ENCODE data around the gene MAP3K9. TPM values are rescaled to one million over a fixed set of nuclear protein-coding genes. Genes with fewer than 3 reads are reported as not detected.

Gene MAP3K9
- total and polyA plus RNA-seq, 2 of the 8 experiments (the other 6 are each of a cell fraction or from before 2014, with no cell fraction given) = 9.8 to 24.7 TPM

DNA sequence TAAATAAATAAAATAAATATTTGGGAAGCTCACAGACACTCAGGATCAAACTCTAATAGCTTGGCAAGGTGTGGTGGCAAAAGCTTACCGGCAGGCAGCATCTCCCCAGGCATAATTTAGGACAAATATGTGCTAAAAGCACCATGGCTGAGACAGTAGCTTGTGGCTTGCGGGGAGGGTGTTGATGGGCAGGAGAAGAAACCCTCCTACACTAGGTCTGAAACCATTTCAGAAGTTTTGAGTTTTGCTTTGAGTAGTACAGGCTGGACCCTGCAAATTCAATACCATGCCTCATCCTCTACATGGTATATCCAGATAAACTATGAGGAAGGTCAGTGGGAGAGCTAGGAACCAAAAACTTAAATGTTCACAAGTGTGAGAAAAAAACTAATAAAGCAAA is 33.1 kb downstream of the MAP3K9 start:
- ChIA-PET CTCF (ENCODE audit: partially characterized antibody) (interaction anchor here (0.5 to 1.3 kb wide), 5 partner anchors 9 to 462 kb away, joined by 3 read pairs; no protein-coding TSS in a partner anchor), POLR2A (ENCODE audit: partially characterized antibody) (interaction anchor here (1.1 to 1.7 kb wide), 2 partner anchors 8 to 133 kb away, joined by 3 to 4 read pairs; no protein-coding TSS in a partner anchor)
- no peaks in the 10 kb centered on the region for H3K9me3 ChIP-seq (ENCODE audit: insufficient read depth in 2 of 2, low read depth in 1 of 2, low read length in 1 of 2)
- FAIRE-seq = no peak
- no peaks in the 10 kb centered on the region for H3K27me3 ChIP-seq (replicated peaks in 1 of 4; ENCODE audit: control insufficient read depth in 3 of 4, extremely low read depth in 1 of 4, insufficient read depth in 3 of 4, low read length in 3 of 4)
- H3K18ac ChIP-seq (ENCODE audit: extremely low read depth, low read length) = no peak overlapping the region
- no peak overlapping the region for H2BK12ac ChIP-seq (ENCODE audit: low read depth, low read length)
- no peak overlapping the region for H3K4me3 ChIP-seq (ENCODE audit: extremely low read depth in 1 of 4, insufficient read depth in 2 of 4, low read depth in 3 of 4, low read length in 4 of 4)
- no peak overlapping the region for H2BK15ac ChIP-seq (ENCODE audit: low read length)
- no peak for DNase-seq (ENCODE audit: low read depth in 1 of 2, low spot score in 2 of 2)
- no peak overlapping the region for H3K56ac ChIP-seq (replicated peaks; ENCODE audit: insufficient read length, low read depth, low read length)
- peaks cover 23% of the 10 kb centered on the region for H3K79me1 ChIP-seq (ENCODE audit: low read depth, low read length)
- no peak overlapping the region for H3K27ac ChIP-seq (ENCODE audit: low read depth, low read length)
- H4K20me1 ChIP-seq (replicated peaks in 1 of 2; ENCODE audit: control insufficient read depth in 1 of 2, insufficient read depth in 2 of 2, low read length in 2 of 2) = peaks cover 3 to 9% of the 10 kb centered on the region in 2 experiments
- WGBS, 2 experiments (ENCODE audit: extremely low coverage in 1 of 2, insufficient coverage in 1 of 2, insufficient read length in 1 of 2, insufficient replicate concordance in 2 of 2, low coverage in 1 of 2, low lambda C conversion rate in 2 of 2, missing lambda C conversion rate in 1 of 2) = 96% methylated on average over 2 of the region's 2 CpGs; no CpG with 5 or more reads in 1 of the 2 experiments
- H2AFZ ChIP-seq (ENCODE audit: low read length) = no peak overlapping the region
- no peak overlapping the region for H2BK120ac ChIP-seq (replicated peaks; ENCODE audit: low read depth, low read length)
- no peak overlapping the region for H2BK5ac ChIP-seq (ENCODE audit: low read depth, low read length)
- H3K23ac ChIP-seq (ENCODE audit: insufficient read length) = no peak overlapping the region
- H3K14ac ChIP-seq (ENCODE audit: insufficient read length) = no peak overlapping the region
- no peaks in the 10 kb centered on the region for H3K36me3 ChIP-seq (ENCODE audit: control insufficient read depth in 2 of 4, insufficient read depth in 4 of 4, low read length in 3 of 4)
- H3K79me2 ChIP-seq (ENCODE audit: control insufficient read depth in 1 of 2, insufficient read depth in 2 of 2, low read length in 2 of 2) = peaks cover 4 to 65% of the 10 kb centered on the region in 2 experiments
- H3K4me2 ChIP-seq (ENCODE audit: insufficient read depth in 1 of 2, low read depth in 2 of 2, low read length in 2 of 2) = no peak overlapping the region
- no peak overlapping the region for H2BK20ac ChIP-seq (ENCODE audit: low read length)
- H3K23me2 ChIP-seq (ENCODE audit: low read depth, low read length) = no peaks in the 10 kb centered on the region
- H4K5ac ChIP-seq (ENCODE audit: insufficient read length, low read depth, low read length) = no peak overlapping the region
- H2AK5ac ChIP-seq (ENCODE audit: low read depth, low read length) = no peak overlapping the region
- no peak overlapping the region for H3K4ac ChIP-seq (replicated peaks; ENCODE audit: insufficient read length, low read depth, low read length)
- no peak overlapping the region for H4K8ac ChIP-seq (ENCODE audit: extremely low read depth, insufficient read depth, low read length)
- H3K9ac ChIP-seq (replicated peaks in 1 of 4; ENCODE audit: extremely low read depth in 1 of 4, low read depth in 3 of 4, low read length in 3 of 4) = no peak overlapping the region
- H3K4me1 ChIP-seq (replicated peaks in 1 of 4; ENCODE audit: control insufficient read depth in 3 of 4, insufficient read depth in 4 of 4, low read length in 3 of 4) = peaks cover 5 to 10% (median 8%) of the 10 kb centered on the region in 4 experiments
- no peak overlapping the region for H4K91ac ChIP-seq (replicated peaks; ENCODE audit: insufficient read length, low read length)
- TF ChIP-seq, protein P1, sequence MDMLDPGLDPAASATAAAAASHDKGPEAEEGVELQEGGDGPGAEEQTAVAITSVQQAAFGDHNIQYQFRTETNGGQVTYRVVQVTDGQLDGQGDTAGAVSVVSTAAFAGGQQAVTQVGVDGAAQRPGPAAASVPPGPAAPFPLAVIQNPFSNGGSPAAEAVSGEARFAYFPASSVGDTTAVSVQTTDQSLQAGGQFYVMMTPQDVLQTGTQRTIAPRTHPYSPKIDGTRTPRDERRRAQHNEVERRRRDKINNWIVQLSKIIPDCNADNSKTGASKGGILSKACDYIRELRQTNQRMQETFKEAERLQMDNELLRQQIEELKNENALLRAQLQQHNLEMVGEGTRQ (IDR thresholded peaks at IDR 0.05; ENCODE audit: low read length) = no peak
- no peak for TF ChIP-seq ASH2L (IDR thresholded peaks at IDR 0.05; ENCODE audit: low read length)
- TF ChIP-seq RFX5 (IDR thresholded peaks at IDR 0.05; ENCODE audit: borderline replicate concordance, low read depth, low read length) = no peak
- TF ChIP-seq, protein P2, sequence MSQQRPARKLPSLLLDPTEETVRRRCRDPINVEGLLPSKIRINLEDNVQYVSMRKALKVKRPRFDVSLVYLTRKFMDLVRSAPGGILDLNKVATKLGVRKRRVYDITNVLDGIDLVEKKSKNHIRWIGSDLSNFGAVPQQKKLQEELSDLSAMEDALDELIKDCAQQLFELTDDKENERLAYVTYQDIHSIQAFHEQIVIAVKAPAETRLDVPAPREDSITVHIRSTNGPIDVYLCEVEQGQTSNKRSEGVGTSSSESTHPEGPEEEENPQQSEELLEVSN (IDR thresholded peaks at IDR 0.05) = no peak
- TF ChIP-seq, protein P3, sequence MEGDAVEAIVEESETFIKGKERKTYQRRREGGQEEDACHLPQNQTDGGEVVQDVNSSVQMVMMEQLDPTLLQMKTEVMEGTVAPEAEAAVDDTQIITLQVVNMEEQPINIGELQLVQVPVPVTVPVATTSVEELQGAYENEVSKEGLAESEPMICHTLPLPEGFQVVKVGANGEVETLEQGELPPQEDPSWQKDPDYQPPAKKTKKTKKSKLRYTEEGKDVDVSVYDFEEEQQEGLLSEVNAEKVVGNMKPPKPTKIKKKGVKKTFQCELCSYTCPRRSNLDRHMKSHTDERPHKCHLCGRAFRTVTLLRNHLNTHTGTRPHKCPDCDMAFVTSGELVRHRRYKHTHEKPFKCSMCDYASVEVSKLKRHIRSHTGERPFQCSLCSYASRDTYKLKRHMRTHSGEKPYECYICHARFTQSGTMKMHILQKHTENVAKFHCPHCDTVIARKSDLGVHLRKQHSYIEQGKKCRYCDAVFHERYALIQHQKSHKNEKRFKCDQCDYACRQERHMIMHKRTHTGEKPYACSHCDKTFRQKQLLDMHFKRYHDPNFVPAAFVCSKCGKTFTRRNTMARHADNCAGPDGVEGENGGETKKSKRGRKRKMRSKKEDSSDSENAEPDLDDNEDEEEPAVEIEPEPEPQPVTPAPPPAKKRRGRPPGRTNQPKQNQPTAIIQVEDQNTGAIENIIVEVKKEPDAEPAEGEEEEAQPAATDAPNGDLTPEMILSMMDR (IDR thresholded peaks at IDR 0.05; ENCODE audit: control extremely low read depth in 1 of 3, insufficient read depth in 1 of 3, low read depth in 1 of 3, low read length in 3 of 3) = no peak
- no peak for TF ChIP-seq GABPA (IDR thresholded peaks at IDR 0.05; ENCODE audit: borderline replicate concordance, insufficient read depth, low read length)
- no peak for TF ChIP-seq EZH2 (IDR thresholded peaks at IDR 0.05; ENCODE audit: low read depth, low read length, severe bottlenecking)
- TF ChIP-seq TAF7 (optimal IDR thresholded peaks at IDR 0.05; ENCODE audit: borderline replicate concordance, low read depth, low read length) = no peak
- no peak for TF ChIP-seq SRF (IDR thresholded peaks at IDR 0.05; ENCODE audit: low read depth, low read length)
- TF ChIP-seq CREB1 (IDR thresholded peaks at IDR 0.05) = no peak

Measured in H1 (cell line).